HG02798 (cell line): ENCODE measurements around the gene TMEM256.

Experiments
- ATAC-seq: cut with Tn5 transposase; IDR thresholded peaks from one replicate; pipeline ENCODE4 v1.9.1; 2021; ENCODE audit warnings: mild to moderate bottlenecking; ENCODE audit not compliant: unreplicated experiment, poor library complexity

Gene TMEM256

DNA sequence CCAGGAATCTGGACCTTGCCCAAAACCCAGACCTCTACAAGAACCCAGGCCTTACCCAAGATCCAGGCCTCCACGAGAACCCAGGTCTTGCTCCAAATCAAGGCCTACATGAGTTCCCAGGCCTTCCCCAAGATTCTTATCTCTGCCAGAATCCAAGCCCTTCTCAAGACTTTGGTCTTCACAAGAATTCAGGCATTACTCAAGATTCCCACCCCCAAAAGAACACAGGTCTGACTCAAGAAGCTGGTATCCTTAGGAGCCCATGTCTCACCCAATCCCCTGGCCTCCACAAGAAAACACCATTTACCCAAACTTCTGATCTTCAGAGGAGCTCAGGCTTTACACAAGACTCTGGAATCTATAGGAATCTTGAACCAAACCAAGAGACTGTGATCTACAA is 27.3 kb upstream of the TMEM256 start:
- ATAC-seq = no peak

DNA sequence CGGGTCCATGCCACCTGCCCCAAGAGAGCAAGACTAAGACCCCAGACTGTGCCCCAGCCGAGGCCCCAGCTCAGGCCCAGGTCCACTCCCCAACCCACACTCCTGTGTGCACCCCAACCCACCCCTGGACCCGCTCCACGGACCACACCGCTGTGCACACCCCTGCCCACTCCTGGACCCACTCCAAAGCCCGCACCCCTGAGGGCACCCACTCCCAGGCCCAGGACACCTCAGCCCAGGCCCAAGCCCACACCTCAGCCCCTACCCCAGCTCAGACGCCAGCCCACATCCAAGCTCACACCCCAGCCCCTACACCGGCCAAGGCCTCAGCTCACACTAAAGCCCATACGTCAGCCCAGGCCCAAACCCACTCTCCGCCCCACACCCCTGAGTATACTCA is 25.8 kb upstream of the TMEM256 start:
- ATAC-seq = no peak

DNA sequence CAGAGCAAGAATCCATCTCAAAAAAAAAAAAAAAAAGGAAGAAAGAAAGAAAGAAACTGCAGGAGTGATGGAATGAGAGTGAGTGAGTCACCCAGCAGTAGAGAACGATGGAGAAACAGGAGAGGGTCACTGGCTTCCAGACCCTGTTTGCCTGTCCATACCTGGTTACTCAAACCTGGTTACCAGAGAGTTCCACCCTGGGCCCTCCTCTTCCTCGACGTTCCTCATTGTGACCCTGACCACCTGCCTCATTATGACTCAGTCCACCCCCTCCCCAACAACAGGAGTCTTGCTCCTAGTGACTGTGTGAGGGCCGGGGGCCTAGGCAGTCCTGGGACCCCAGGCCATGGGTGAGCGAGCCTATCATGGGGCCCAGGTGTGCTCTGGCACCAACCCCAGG is 24.7 kb upstream of the TMEM256 start, which contains the start of gene SPEM3:
Gene SPEM3, plus strand, starts transcription at position 301 of the 400 bp plus-strand sequence. Its CDS starts 46 bp downstream, at position 347.
- ATAC-seq = no peak

DNA sequence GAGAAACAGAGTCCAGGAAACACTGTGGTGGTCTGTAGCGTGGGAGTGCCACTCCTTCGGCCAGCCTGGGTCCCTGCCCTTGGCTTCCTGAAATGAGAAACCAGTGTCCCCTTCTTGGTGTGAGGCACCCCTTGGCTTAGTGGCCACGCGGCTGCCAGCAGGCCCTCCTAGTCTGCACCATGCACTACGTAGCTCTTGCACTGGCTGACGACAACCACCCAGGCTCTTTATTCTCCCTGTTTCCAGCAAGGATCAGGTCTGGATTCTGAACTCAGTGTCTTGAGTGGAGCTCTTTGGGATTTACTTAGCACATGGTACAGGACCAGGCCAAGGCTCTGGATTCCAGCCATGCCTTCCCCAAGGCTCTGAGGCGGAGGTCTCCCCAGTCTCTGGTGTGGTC is 23.7 kb upstream of the TMEM256 start:
- no peak for ATAC-seq

DNA sequence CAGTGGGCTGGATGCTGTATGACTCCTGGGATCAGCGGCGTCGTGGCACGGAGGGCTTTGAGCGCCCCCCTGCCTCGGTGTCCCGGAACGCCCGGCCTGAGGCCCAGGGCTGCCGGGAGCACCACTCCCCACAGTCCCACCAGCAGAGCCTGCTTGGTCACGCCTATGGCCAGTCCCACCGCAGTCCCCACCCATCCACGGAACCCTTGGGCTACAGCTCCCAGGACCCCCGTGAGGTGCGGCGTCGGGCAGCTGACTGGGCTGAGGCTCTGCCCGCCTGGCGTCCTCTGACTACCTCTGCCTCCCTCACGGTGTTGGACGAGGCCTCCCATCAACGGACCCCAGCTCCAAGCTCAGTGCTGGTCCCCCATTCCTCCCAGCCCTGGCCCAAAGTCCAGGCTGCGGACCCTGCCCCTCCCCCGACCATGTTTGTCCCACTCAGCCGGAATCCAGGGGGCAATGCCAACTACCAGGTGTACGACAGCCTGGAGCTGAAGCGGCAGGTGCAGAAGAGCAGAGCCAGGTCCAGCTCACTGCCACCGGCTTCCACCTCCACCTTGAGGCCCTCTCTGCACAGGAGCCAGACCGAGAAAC is 23.1 kb upstream of the TMEM256 start:
- no peak for ATAC-seq

DNA sequence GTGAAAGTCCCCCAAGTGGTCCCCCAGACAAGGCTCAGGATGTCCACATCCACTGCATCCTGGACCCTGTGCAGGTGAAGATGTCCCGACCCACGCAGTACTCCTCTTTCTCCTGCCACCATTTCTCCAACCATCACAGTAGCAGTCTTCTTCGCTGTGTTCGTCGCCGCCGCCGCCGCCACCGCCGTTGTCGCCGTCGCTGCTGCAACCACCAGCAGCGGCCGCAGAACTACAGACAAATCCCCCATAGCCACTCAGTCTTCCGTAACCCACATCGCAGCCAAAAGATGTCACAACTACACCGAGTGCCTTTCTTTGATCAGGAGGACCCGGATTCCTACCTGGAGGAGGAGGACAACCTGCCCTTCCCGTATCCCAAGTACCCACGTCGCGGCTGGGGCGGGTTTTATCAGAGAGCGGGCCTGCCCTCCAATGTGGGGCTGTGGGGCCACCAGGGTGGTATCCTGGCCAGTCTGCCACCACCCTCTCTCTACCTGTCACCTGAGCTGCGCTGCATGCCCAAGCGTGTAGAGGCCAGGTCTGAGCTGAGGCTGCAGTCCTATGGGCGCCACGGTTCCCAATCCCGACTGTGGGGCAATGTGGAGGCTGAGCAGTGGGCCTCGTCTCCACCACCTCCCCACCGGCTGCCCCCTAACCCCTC is 22.4 kb upstream of the TMEM256 start:
- no peak for ATAC-seq

DNA sequence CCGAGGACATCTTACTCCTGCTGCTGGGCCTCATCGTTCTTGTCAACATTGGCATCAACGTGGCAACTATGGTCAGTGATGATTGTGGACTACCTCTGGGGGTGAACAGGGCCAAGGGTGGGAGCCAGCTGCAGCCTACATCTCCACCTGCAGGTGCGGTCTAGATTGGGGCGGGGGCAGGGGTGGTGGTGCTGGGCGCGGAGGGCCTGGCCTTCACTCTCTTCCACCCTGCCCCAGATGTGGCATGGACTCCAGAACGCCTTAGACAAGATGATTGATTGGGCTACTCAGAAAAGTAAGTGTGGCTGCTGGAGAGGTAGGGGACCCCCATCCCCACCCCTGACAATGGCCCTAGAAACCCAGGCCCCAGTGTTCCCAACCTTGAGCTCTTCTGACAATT is 21.9 kb upstream of the TMEM256 start:
- ATAC-seq = no peak

DNA sequence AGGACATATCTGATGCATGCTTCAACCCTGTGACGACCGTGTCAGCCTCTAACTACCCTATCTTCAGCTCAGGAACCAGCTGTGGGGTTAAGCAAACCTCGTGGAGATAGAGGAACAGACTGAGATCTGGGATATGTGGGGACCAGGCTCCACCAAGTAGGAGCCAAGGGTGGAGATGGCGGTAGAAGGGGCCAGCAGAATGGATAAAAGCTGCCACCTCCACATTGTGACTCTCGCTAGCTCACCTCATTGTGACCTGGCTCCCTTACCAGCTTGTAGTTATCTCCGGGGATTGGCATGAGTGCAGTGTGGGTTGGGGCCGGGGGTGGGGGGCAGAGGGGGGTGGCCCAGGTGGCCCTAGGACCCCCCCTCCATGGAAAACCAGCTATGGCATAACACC is 21.4 kb upstream of the TMEM256 start, which contains the start of gene SPEM2:
Gene SPEM2, plus strand, starts transcription at position 301 of the 400 bp plus-strand sequence. Its CDS starts 73 bp downstream, at position 374.
- ATAC-seq = no peak

DNA sequence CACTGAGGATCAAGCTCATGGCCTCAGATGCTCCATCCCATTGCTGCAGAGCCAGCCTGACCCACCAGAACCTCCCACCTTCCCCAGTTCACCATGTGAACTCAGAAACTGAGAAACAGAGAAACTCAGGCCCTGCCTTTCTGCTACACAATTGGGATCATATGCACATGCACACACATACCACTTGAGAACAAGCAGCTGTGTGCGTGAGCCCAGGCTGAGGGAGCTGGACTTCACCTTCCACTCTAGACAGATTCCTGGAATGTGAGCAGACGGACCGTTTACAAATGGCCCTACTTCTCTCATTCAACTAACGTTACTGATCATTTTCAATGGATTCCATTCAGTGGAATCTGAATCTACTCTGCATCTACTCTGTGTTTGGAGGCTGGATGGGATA is 19.8 kb upstream of the TMEM256 start:
- no peak for ATAC-seq

DNA sequence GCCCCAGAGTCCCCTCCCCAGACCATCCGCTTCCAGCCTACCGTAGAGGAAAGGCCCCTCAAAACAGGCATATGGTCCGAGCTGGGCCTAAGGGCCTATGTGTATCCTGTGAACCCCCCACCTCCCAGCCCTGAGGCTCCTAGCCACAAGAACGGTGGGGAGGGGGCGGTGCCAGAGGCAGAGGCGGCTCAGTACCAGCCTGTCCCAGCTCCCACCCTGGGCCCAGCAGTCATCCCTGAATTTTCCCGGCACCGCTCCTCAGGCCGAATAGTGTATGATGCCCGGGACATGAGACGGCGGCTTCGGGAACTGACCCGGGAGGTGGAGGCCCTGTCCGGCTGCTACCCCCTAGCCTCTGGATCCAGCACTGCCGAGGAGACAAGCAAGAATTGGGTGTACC is 17.3 kb upstream of the TMEM256 start:
- no peak for ATAC-seq

DNA sequence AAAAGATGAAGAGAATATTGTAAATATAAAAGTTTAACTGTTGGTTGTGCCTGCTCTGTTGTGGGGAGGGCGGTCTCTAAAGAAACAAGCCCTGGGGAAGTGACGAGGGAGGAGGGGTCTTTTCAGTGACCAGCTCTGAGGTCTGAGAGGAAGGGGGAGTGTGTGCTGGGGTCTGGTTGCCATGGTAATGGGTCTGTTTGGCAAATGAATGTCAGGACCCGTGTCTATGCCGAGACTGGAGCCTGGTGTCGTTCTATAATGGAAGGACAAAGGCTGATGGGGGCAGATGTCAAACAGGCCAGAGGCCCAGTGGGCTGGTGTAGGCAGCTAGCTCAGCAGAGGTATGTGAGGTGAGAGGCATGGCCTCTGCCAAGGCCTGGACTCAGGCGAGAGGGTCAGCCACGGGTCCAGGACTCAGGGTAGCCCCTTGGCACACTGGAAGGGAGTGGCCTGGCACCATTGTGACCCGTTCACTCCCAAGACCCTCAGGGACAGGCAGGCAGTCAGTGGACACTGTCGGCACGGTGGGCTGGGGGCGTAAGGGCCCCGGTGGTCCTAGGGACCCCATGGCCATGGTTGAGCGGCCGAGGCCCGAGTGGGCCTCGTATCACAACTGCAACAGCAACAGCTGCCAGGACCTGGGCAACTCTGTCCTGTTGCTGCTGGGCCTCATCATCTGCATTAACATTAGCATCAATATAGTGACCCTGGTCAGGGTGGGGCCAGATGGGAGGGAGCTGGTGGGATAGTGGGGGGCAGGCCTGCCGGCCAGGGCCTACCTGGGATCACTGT is 16.1 kb upstream of the TMEM256 start, which contains the start of gene SPEM1:
Gene SPEM1, plus strand, starts transcription at position 506 of the 792 bp plus-strand sequence. Its CDS starts 61 bp downstream, at position 567.
- no peak for ATAC-seq

DNA sequence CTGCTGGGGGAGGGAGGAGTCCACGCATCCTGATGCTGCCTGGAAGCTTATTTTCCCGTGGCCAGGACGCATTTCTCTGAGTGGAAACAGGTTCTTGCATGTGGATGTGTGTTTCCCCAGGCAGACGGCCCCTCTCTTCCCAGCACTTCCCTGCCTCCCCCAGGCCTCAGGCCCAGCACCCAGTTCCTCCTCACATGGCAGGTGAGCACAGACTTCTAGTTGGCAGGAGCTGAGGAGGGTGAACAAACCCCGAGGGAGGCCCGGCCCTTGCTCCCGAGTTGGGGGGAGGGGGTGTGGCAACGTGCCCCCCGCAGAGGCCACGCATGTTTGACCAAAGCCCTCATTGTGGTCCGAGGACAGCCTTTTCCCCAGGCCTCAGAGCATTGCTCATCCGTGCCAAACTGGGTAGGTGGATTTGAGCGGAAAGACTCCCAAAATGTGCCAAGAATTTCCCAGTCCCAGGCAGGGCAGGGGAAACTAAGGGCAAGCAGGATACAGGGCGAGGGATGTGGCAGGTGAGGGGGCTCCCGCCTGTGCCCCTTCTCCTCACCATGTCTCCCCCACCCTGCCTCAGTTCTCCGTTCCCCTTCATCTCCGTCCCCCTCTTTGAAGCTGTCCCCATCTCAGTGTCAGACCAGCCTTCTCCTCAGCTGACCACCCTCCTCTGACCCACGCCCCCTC is 14.7 kb upstream of the TMEM256 start:
- no peak for ATAC-seq

DNA sequence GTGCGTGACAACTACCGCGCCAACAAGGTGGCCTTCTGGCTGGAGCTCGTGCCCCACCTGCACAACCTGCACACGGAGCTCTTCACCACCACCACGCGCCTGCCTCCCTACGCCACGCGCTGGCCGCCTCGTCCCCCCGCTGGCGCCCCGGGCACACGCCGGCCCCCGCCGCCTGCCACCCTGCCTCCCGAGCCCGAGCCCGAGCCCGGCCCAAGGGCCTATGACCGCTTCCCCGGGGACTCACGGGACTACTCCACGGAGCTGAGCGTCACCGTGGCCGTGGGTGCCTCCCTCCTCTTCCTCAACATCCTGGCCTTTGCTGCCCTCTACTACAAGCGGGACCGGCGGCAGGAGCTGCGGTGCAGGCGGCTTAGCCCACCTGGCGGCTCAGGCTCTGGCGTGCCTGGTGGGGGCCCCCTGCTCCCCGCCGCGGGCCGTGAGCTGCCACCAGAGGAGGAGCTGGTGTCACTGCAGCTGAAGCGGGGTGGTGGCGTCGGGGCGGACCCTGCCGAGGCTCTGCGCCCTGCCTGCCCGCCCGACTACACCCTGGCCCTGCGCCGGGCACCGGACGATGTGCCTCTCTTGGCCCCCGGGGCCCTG is 13.3 kb upstream of the TMEM256 start:
- ATAC-seq = no peak

DNA sequence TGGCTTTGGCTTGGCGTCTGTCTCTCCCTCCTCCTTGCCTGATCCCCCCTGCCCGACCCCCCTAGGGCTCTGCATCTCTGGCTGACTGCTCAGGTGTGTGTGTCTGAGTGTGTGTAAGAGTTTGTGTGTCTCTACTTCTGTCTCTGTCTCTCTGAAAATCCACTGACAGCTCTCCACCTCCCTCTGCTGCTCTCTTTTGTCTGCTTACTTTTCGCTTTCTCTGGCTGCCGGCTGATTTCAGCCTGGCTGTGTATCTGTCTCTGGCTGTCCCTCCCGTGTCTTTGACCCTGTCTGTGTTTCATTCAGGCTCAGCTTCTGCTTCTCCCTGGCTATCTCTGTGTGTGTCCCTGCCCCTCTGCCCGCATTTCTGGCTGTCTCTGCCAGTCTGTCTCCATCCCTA is 12.4 kb upstream of the TMEM256 start:
- ATAC-seq = no peak

DNA sequence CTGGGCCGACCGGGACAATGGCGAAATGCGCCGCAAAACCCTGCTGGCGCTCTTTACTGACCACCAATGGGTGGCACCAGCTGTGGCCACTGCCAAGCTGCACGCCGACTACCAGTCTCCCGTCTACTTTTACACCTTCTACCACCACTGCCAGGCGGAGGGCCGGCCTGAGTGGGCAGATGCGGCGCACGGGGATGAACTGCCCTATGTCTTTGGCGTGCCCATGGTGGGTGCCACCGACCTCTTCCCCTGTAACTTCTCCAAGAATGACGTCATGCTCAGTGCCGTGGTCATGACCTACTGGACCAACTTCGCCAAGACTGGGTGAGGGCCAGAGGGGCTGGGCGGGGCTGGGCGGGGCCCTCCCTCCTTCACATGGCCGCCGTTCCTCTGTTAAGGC is 11.9 kb upstream of the TMEM256 start:
- ATAC-seq = no peak

DNA sequence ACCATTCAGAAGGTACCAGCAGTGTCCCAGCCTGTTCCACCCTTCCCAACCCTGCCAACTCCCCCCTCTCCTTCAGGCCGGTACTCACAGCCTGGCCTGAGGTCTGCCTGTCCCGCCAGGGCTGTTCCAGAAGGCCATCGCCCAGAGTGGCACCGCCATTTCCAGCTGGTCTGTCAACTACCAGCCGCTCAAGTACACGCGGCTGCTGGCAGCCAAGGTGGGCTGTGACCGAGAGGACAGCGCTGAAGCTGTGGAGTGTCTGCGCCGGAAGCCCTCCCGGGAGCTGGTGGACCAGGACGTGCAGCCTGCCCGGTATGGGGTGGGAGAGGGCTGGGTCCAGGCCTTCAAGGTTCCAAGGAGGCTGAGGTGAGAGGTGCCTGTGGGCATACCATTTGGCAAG is 10.9 kb upstream of the TMEM256 start:
- ATAC-seq = no peak

DNA sequence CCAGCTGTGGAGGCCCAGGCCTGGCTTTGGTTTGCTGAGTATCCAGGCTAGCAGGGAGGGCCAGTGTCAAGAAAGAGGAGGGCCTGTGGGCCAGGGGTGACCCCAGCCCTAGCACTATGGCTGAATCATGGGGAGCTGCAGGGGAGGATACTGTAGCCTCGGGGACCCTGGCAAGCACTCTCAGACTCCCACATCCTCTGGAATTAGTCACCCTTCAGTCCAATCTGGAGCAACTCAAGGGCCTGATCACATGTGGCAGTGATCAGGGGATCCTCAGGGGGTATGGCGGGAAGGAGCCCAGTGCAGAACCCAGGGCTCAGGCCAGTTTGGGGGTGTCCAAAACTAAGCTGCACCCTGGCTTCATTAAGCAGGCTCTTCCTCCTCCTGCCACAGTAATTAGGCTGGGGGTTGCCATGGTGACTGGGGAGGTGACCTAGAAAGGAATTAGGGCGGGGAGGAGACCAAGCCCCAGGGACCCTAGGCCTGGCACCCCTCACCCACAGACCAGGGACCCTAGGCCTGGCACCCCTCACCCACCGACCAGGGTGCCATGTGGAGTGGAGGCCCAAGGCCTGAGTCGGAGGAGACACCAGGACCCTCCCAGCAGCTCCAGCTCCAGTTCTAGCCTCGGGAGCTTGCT is 9.6 kb upstream of the TMEM256 start:
- ATAC-seq = no peak

DNA sequence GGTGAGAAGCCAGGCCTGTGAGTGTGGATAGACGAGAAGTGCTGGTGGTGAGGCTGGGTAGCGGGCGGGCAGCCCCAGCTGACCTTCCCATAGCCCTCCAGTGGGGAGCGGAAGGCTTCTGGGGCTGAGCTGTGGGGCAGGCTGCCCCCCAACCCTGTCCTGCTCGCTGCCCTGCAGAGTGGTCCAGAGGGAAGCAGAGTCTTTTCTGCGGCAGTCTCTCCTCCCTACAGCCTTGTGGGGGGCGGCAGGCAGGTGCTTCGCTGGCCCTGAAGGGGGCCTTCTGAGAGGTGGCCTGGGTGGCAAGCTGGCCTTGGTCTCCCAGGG is 7.5 kb upstream of the TMEM256 start:
- ATAC-seq = no peak

DNA sequence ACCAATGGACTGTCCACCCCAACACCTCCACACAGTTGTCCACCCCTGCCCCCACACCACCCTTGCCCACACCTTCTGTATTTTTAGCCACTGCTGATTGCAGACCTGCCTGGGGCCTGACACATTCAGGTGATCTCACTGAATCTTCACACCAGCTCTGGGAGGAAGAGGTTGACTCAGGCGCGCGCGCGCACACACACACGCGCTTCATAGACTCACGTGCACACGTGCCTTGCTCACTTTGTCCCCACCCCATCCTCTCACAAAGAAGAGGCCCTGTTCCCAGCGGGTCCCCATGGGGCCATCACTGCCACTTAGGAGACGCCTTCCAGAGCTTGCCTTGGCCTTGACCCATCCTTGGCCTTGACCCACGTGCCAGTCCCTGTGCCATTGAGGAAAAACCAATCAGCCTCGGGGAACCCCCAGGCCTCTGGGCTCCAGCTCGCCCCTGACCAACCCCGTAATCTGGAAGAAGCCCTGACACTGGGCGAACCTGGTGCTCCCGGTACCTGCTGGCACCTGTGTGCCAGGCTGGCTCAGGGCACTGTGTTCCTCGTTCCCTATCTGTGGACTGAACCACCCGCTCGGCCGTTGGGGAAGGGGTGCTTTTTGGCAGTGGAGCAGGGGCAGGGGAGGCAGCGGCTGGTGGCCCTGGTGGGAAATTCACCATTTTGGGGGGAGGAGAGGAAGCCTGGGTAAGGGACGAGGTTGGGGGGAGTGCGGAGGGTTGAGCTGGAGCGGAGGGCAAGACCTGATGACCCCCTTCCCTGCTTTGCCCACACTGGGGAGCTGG is 6.9 kb upstream of the TMEM256 start:
- ATAC-seq = no peak
